NCI-H510A treated with DMSO at 0.1 percent for 48 hours (cell line): ENCODE data around the gene ACOX2.

Experiments used
- DNase-seq: peaks from one replicate; lab custom pipeline; 2025; lab: John Stamatoyannopoulos, UW

Gene ACOX2

DNA sequence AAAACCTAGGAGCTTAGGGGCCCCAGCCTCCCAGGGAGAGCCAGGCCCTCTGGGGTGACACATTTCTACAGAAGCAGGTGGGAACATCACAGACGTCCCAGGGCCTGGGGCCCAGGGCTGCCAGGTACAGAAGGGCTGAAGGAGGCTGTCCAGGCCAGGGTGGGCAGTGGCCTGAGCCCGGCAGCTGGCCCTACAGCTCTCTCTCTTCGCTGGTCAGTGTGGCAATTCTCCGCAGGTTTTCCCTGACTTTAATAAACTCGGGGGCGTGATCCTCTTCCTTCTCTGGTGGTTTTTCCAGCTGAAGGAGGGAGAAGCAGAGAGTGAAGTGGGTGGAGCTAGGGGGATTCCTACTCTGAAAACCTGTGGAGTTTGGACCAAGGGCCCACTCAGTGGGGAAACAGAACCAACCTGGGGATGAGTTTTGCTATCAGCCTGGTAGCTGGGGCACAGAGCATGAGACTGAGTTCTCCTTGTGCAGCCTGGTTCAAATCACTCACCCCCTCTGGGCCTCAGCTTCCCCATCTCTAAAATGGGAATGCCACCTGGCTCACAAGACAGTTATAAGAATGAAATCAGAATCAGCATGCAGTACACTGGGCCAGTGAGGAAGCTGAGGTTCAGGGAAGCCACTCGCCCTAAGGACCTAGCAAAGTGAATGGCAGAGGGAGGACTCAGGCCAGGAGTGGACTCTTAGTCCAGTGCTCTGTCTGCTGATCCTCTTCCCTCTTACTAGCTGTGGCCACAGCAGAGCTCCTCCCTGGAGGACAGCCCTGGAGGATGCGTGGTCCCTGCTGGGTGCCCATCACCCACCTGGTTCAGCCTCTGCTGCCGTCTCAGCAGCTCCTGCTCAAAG, 29.6 kb upstream of the ACOX2 start:
- DNase-seq = no peak

GRCh38 chr3:58565621-58566397, 28.8 kb upstream of the ACOX2 start:
- no peak for DNase-seq

- DNase-seq = no peak
Measured at GRCh38 chr3:58564456-58565160, 27.6 kb upstream of the ACOX2 start.

GRCh38 chr3:58564054-58564453, 27.1 kb upstream of the ACOX2 start:
- no peak for DNase-seq

DNA sequence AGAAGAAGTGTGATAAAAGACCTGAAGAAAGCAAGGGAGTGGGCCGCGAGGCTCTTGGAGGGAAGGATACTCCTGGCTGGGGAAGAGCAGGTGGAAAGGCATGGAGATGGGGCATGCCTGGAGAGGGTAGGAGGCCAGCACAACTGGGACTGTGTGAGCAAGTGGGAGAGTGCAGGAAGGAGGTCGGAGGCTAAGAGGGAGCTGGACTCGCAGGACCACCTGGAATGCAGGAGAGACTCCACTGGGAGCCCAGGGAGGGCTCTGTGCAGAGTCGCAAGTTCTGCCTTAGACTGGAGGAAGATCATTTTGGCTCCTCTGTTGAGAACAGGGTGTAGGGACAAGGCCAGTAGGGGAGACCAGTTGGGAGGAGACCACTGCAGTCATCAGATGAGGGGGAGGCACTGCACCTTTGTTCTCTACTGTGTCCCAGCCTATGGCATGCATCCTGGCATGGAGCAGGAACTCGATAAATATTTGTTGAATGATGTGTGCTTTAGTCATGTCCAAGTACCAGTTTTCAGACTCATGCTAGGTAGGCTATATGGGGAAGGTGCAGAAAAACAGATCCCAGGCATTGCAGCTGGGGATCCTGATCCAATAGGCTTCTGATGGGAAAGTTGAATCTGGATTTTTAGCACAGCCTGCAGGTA, 26.5 kb upstream of the ACOX2 start:
- no peak for DNase-seq

DNA sequence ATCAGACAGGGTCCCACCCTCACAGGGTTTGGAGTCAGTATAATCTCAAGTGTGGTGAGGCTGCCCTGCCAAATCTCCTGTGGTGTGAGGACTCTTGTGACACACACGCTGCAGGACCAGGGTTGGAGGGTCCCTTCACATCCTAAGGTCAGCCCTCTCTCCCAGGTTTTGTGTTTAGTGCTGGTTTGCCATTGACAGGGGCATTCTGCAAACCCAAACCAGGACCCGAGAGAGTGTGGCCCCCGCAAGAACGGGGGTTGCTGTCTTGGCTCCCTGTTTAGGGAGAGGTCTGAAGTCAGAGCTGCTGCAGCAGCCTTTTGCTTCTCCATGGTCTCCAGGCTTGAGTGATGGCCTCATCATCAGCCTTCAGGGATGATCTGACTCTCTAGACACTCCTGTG, 25.5 kb upstream of the ACOX2 start:
- DNase-seq = no peak

- no peak for DNase-seq
Measured at GRCh38 chr3:58560771-58561311, 23.9 kb upstream of the ACOX2 start.

- no peak for DNase-seq
Measured at GRCh38 chr3:58559586-58559985, 22.6 kb upstream of the ACOX2 start.

- DNase-seq = no peak
Measured at GRCh38 chr3:58557491-58557890, 20.5 kb upstream of the ACOX2 start.

DNA sequence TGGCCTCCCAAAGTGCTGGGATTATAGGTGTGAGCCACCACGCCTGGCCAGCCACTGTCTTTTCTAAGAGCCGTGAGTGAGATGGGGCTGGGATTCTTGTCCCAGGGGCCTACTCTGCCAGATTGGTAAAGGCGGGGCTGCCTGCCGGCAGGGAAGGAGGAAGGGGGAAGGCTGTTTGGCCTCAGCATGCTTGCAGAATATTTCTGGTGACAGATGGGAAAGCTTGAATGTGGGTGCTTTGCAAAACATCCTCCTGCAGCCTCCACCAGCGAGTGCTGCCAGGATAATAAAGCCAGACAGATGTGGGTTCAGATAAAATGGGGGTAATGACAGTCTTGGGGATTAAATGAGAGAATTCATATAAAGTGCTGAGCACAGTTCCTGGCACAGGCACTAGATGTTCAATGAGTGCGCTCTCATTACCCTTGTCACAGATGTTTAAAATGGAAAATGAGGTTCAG, 19.8 kb upstream of the ACOX2 start:
- DNase-seq = no peak

DNA sequence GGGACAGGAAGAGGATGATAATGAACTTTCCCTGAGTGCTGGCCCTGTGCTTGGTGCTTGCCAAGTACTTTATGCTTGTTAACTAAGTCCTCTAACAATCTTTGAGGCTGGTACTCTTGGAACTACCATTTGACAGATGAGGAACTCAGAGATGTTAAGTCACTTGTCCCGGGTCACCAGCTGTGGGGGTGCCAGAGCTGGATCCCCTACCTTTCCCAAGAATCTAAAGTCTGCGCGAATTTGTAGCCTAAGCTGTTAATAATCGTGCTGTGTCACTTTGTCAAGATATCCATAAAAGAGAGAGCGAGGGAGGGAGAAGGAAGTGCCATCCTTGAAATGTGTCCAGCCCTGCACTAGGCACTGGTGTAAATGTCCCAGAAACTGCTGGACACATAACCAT, 19.0 kb upstream of the ACOX2 start:
- DNase-seq = no peak

- no peak for DNase-seq
Measured at GRCh38 chr3:58555203-58555602, 18.2 kb upstream of the ACOX2 start.

DNA sequence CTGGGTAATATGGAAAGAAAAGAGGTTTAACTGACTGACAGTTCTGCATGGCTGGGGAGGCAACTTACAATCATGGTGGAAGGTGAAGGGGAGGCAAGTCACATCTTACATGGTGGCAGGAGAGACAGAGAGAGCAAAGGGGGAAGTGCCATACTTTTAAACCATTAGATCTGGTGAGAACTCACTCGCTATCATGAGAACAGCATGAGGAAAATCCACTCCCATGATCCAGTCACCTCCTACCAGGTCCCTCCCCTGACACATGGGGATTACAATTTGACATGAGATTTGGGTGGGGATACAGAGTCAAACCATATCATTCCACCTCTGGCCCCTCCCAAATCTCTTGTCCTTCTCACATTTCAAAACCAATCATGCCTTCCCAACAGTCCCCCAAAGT, 16.0 kb upstream of the ACOX2 start:
- no peak for DNase-seq

DNA sequence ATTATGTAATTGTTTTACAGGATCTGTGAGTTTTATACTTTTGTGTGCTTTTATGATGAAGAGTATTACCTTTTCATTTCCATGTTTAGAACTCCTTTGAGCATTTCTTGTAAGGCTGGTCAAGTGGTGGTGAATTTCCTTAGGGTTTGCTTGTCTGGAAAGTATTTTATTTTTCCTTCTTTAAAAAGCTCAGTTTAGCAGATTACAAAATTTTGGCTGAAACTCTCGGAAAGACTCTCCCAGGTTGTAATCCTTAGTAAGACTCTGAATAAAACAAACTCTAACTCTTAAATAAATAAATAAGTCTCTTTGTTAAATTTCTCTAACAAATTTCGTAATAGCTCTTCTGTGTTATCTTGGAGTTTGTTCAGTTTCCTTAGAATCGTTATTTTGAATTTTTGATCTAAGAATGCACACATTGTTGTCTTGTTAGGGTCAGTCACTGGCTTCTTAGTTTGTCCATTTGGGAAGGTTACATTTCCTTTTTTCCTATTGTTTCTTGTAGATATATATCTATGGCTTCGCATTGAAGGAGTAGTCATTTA, 14.7 kb upstream of the ACOX2 start:
- no peak for DNase-seq

- no peak for DNase-seq
Measured at GRCh38 chr3:58544541-58544940, 7.6 kb upstream of the ACOX2 start.

- DNase-seq = no peak
Measured at GRCh38 chr3:58540176-58540858, 3.3 kb upstream of the ACOX2 start.

- DNase-seq = no peak
Measured at GRCh38 chr3:58539626-58540025, 2.6 kb upstream of the ACOX2 start.

- no peak for DNase-seq
Measured at GRCh38 chr3:58537412-58538301, 667 bp upstream of the ACOX2 start.

- peak; percentile 3 for DNase-seq
Measured at GRCh38 chr3:58535531-58536500, 1.2 kb downstream of the ACOX2 start.
